GM13976 (cell line): ENCODE data around the gene SSH2.
"Not testable (repeated sequence)": the region's sequence is repeated elsewhere in the genome, so short reads cannot be mapped to it uniquely, and the experiment has no call there.

ENCODE experiments used
- DNase-seq: peaks from one replicate; pipeline ENCODE4 v3.0.0; 2012; ENCODE audit warnings: low spot score
- CTCF ChIP-seq: IDR thresholded peaks from 2 replicates; pipeline ENCODE4 v1.5.1; 2012; ENCODE audit warnings: borderline replicate concordance, mild to moderate bottlenecking; ENCODE audit not compliant: insufficient read depth; ENCODE audit errors: extremely low read depth, missing control alignments, control extremely low read depth
- in situ Hi-C: fragments of 300-500 bp; cut with MboI; formaldehyde crosslinking; loops from one replicate; pipeline ENCODE4 v1.12.0; 2022; ENCODE audit warnings: low sequenced_read_pairs, mixed read lengths, inconsistent platforms; ENCODE audit not compliant: unreplicated experiment

The SSH2 gene

GRCh38 chr17:29661213-29661612 is 268.8 kb downstream of the SSH2 start:
- no peak for DNase-seq
- TF ChIP-seq CTCF = no peak
- in situ Hi-C loops = no loop called here

GRCh38 chr17:29659155-29659554 is 270.9 kb downstream of the SSH2 start:
- in situ Hi-C loops = no loop called here
- no peak for DNase-seq
- no peak for TF ChIP-seq CTCF

GRCh38 chr17:29655323-29655722 is 274.7 kb downstream of the SSH2 start:
- no peak for TF ChIP-seq CTCF
- in situ Hi-C loops = no loop called here
- DNase-seq = no peak

GRCh38 chr17:29653995-29654714 is 275.9 kb downstream of the SSH2 start:
- TF ChIP-seq CTCF = no peak
- in situ Hi-C loops = no loop called here
- DNase-seq = no peak

- in situ Hi-C loops = no loop called here
- no peak for TF ChIP-seq CTCF
- no peak for DNase-seq
Observed at GRCh38 chr17:29652976-29653375, 277.1 kb downstream of the SSH2 start.

GRCh38 chr17:29651913-29652312 is 278.1 kb downstream of the SSH2 start:
- DNase-seq, in situ Hi-C loops: not testable (repeated sequence)

- no peak for TF ChIP-seq CTCF
- DNase-seq = no peak
- in situ Hi-C loops = no loop called here
Observed at GRCh38 chr17:29650396-29650795, 279.6 kb downstream of the SSH2 start.
